Measurements from ENCODE around the gene PLEKHM3.

Gene PLEKHM3

DNA sequence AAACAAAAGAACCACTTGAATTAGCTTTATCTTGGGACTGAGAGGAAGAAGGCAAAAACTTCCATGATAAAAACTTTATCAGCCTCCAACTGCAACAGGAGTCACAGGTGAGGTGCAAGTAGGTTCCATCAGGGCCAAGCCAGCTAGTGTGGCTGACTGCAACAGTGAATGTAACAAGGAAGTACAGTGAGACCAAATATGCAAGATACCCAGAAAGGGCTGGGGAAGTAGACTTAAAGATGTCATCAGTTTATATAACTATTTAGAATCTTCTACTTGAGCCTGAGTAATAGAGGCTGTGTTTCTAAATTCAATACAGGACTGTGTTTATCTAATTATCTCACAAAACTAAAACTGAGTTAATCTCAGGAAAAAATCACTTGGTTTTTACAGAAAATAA, 14.8 kb downstream of the PLEKHM3 start:
- DNase-seq (ENCODE audit: low read depth) = no peak

DNA sequence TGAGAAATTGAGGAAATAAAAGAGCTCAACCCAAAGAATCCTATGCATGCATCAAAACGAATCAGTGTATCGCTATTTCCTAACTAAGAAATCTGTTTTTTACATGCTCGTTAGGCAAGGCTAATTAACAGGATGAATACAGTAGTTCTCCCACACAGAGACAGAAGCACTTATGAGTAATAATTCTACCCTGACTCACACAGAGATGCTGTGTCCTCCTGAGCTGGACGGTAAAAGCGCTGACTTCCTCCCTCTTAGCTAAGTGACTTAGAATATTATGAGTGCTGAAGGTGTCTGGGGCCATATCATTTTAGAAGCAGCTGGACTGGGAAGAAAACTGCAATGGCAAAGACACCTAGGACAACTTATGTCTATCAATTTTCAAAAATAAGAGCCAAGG, 18.5 kb downstream of the PLEKHM3 start:
- TF ChIP-seq, protein P1, sequence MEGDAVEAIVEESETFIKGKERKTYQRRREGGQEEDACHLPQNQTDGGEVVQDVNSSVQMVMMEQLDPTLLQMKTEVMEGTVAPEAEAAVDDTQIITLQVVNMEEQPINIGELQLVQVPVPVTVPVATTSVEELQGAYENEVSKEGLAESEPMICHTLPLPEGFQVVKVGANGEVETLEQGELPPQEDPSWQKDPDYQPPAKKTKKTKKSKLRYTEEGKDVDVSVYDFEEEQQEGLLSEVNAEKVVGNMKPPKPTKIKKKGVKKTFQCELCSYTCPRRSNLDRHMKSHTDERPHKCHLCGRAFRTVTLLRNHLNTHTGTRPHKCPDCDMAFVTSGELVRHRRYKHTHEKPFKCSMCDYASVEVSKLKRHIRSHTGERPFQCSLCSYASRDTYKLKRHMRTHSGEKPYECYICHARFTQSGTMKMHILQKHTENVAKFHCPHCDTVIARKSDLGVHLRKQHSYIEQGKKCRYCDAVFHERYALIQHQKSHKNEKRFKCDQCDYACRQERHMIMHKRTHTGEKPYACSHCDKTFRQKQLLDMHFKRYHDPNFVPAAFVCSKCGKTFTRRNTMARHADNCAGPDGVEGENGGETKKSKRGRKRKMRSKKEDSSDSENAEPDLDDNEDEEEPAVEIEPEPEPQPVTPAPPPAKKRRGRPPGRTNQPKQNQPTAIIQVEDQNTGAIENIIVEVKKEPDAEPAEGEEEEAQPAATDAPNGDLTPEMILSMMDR (IDR thresholded peaks at IDR 0.05; ENCODE audit: low read depth, low read length) = no peak
- no peak for TF ChIP-seq POLR2A (IDR thresholded peaks at IDR 0.05; ENCODE audit: extremely low read depth, insufficient read length)
- no peak for TF ChIP-seq MYC (IDR thresholded peaks at IDR 0.05; ENCODE audit: low read depth, low read length)
- TF ChIP-seq, protein P2, sequence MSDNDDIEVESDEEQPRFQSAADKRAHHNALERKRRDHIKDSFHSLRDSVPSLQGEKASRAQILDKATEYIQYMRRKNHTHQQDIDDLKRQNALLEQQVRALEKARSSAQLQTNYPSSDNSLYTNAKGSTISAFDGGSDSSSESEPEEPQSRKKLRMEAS (IDR thresholded peaks at IDR 0.05; ENCODE audit: low read depth, low read length) = no peak
- DNase-seq (ENCODE audit: low read depth) = peak; percentile 27
- no peak overlapping the region for H3K4me3 ChIP-seq (ENCODE audit: low read depth, low read length)

More for the DNA sequence above, 14.8 kb downstream of the PLEKHM3 start:
- TF ChIP-seq, protein P2 (IDR thresholded peaks at IDR 0.05; ENCODE audit: low read depth, low read length) = no peak
- TF ChIP-seq MYC (IDR thresholded peaks at IDR 0.05; ENCODE audit: low read depth, low read length) = no peak
- no peak for TF ChIP-seq POLR2A (IDR thresholded peaks at IDR 0.05; ENCODE audit: extremely low read depth, insufficient read length)
- TF ChIP-seq, protein P1 (IDR thresholded peaks at IDR 0.05; ENCODE audit: low read depth, low read length) = no peak
- no peak overlapping the region for H3K4me3 ChIP-seq (ENCODE audit: low read depth, low read length)

DNA sequence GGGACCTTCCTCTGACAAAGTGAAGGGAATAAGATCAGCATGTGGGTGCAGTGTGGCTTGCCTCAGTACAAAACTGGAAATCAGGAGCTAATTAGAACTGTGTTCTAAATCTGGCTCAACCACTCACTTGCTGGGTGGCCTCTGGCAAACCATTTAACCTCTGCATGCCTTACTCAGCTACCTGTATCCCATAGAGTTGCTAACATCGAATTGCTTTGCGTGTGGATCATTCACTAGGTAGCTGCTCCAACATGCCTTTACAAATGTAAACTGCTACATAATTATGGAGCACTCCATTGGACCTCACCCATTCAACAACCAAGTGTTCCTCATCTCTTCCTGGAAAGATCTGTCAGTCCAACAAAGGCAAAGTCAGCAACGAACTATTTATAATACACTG, 19.0 kb downstream of the PLEKHM3 start:
- H3K4me3 ChIP-seq (ENCODE audit: low read depth, low read length) = no peak overlapping the region
- DNase-seq (ENCODE audit: low read depth) = no peak
- TF ChIP-seq POLR2A (IDR thresholded peaks at IDR 0.05; ENCODE audit: extremely low read depth, insufficient read length) = no peak
- TF ChIP-seq, protein P2 (IDR thresholded peaks at IDR 0.05; ENCODE audit: low read depth, low read length) = no peak
- TF ChIP-seq MYC (IDR thresholded peaks at IDR 0.05; ENCODE audit: low read depth, low read length) = no peak

DNA sequence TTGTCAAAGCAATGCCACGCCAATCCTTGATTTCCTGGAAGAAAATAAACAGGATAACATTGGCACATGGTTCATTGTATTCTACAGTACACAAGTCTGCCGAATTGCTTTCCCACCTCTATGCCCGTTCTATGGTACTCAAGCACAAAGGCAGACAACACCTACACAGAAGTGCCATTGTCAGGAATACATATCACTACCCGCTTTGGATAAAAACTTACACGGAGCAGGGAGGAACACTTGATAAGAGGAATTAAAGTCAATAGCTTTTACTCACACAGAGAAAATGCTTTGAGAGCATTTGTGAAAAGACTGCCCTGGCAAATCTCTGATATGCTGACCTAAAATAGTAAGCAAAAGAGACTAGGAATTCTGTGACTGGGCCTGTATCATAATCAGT, 23.4 kb downstream of the PLEKHM3 start:
- H3K4me3 ChIP-seq (ENCODE audit: low read depth, low read length) = no peak overlapping the region
- no peak for TF ChIP-seq MYC (IDR thresholded peaks at IDR 0.05; ENCODE audit: low read depth, low read length)
- TF ChIP-seq, protein P2 (IDR thresholded peaks at IDR 0.05; ENCODE audit: low read depth, low read length) = no peak
- DNase-seq (ENCODE audit: low read depth) = no peak

DNA sequence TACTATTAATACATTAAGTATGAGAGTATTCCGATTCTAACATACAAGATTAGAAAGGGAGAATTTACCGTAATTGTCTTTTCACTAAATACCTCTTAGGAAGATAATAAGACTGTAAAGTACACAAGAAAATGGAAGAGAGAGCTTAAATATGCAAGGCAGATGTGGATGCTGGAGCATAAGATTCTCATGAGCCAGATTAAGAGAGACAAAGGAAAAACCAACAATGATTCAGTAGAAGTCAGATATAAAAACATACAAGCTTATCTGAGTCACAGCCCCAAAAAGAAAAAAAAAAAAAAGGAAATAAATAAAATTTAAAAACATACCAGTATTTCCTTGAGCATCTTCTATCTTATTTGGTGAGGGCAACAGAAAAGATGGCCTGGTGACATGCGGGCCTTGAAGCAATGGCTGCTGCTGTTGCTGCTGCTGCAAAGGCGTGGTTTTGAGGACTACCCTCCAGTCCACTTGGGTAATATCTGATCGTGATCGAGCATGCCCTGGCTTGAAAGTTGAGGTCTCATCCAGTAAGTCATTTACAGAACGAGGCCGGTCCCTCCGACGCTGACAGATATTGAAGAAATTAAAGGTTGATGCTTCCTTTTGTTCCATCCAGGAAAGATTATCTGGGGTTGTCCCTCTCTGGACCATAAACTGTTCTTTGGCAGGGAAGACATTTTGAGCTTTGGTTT, 24.5 kb downstream of the PLEKHM3 start:
- no peak overlapping the region for H3K4me3 ChIP-seq (ENCODE audit: low read depth, low read length)
- no peak for DNase-seq (ENCODE audit: low read depth)
- no peak for TF ChIP-seq MYC (IDR thresholded peaks at IDR 0.05; ENCODE audit: low read depth, low read length)
- TF ChIP-seq POLR2A (IDR thresholded peaks at IDR 0.05; ENCODE audit: extremely low read depth, insufficient read length) = no peak
- TF ChIP-seq, protein P1 (IDR thresholded peaks at IDR 0.05; ENCODE audit: low read depth, low read length) = no peak
- TF ChIP-seq, protein P2 (IDR thresholded peaks at IDR 0.05; ENCODE audit: low read depth, low read length) = no peak

DNA sequence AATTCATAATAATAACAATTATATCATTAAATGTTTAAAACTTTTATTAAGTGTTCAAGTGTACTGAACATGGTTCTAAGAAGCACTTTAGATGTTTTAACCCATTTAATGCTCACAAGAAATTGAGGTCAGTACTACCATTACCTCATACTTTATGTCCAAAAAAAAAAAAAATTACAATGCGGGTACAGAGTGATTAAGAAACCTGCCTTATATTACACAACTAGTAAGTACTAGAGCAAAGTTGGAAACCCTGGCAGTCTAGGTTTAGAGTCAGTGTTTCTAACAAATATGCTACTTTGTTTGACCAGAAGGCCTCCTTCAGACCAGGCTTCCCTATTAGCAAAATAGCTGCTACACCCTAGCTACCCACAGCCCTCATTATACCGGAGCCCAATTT, 28.5 kb downstream of the PLEKHM3 start:
- TF ChIP-seq, protein P1 (IDR thresholded peaks at IDR 0.05; ENCODE audit: low read depth, low read length) = no peak
- TF ChIP-seq, protein P2 (IDR thresholded peaks at IDR 0.05; ENCODE audit: low read depth, low read length) = no peak
- TF ChIP-seq POLR2A (IDR thresholded peaks at IDR 0.05; ENCODE audit: extremely low read depth, insufficient read length) (no peak), MYC (IDR thresholded peaks at IDR 0.05; ENCODE audit: low read depth, low read length) (no peak)
- no peak for DNase-seq (ENCODE audit: low read depth)

More for the DNA sequence above, 28.5 kb downstream of the PLEKHM3 start:
- H3K4me3 ChIP-seq (ENCODE audit: low read depth, low read length) = no peak overlapping the region
